Kidney (tissue), 14 donors: ENCODE data around the gene MAG. TPM values are rescaled to one million over a fixed set of nuclear protein-coding genes. Genes with fewer than 3 reads are reported as not detected.

Experiments used
- DNase-seq, 5 donors: peaks; one replicate each; pipeline ENCODE4 v3.0.0-alpha.2; 2013 to 2020
- FAIRE-seq: peaks from 2 replicates; lab custom pipeline; 2012; peaks lifted over from hg19 to GRCh38; lab: Jason Lieb, UNC
- H3K27ac ChIP-seq, 2 donors: one replicate each; pipeline ENCODE4 v1.7.0; 2013; ENCODE audit warnings: low read depth in 2 of 2, low read length in 2 of 2, inconsistent platforms in 1 of 2
- H3K27me3 ChIP-seq: one replicate; pipeline ENCODE4 v1.7.1; 2013; ENCODE audit warnings: low read length, inconsistent platforms; ENCODE audit not compliant: control insufficient read depth, insufficient read depth
- H3K36me3 ChIP-seq, 3 donors: one replicate each; pipeline versions ENCODE4 v1.7.0 to v1.7.1; 2013; ENCODE audit warnings: low read length in 3 of 3, control low read depth in 1 of 3, inconsistent platforms in 1 of 3; ENCODE audit not compliant: insufficient read depth in 3 of 3, control insufficient read depth in 2 of 3
- H3K4me1 ChIP-seq, 3 donors: one replicate each; pipeline versions ENCODE4 v1.7.0 to v1.7.1; 2013; ENCODE audit warnings: low read length in 3 of 3, inconsistent platforms in 1 of 3, low read depth in 1 of 3; ENCODE audit not compliant: control insufficient read depth in 2 of 3, insufficient read depth in 2 of 3
- H3K4me3 ChIP-seq, 3 donors: one replicate each; pipeline versions ENCODE4 v1.7.0 to v1.8.1; 2013; ENCODE audit warnings: low read length in 3 of 3, control low read depth in 1 of 3, inconsistent platforms in 1 of 3
- H3K9ac ChIP-seq, 3 donors: one replicate each; pipeline versions ENCODE4 v1.7.0 to v1.7.1; 2013; ENCODE audit warnings: low read length in 3 of 3, control low read depth in 1 of 3, inconsistent platforms in 1 of 3
- H3K9me3 ChIP-seq, 3 donors: one replicate each; pipeline versions ENCODE4 v1.7.0 to v1.7.1; 2013; ENCODE audit warnings: low read length in 3 of 3, control low read depth in 1 of 3, inconsistent platforms in 1 of 3; ENCODE audit not compliant: control insufficient read depth in 2 of 3, insufficient read depth in 1 of 3
- intact Hi-C: fragments of 100-400 bp; cut with DNase I; formaldehyde crosslinking; loops from one replicate; pipeline ENCODE4 v1.11.1; 2022
- polyA plus RNA-seq: library from polyadenylated mRNA; stranded (reverse); fragments of 350-450 nt; fragmentation: Illumina TruSeq; extraction: RNeasy Lipid Tissue Mini Kit (QIAGEN cat#74804); gene quantifications from one replicate; pipeline ENCODE4 v1.2.3, GENCODE V29; 2014; ENCODE audit warnings: low read depth, low replicate concordance; ENCODE audit not compliant: insufficient read depth
- total RNA-seq: library from RNA; stranded (reverse); fragmentation: NEBNext Ultra II Directional; extraction: Animal tissue kit (Norgen Biotek cat#: 25700); gene quantifications from one replicate; pipeline ENCODE4 v1.2.1, GENCODE V29; 2021
- TF ChIP-seq, protein P1 (sequence below): IDR thresholded peaks from 3 replicates; pipeline ENCODE4 v1.5.1; 2012; ENCODE audit warnings: mild to moderate bottlenecking, moderate library complexity, borderline replicate concordance; ENCODE audit not compliant: insufficient read depth; ENCODE audit errors: extremely low read depth
- donor health status: control.
- donor health status: control.
- donor health status: control.
- donor health status: control.
- donor health status: control.
- donor health status: DM: yes; HTN: yes; CAD: no.
- donor health status: Normal renal cell carcinoma (clear cell type).

MAG gene
- total and polyA plus RNA-seq, 2 donors from 2014 or later = 0.41 to 1.1 TPM

DNA sequence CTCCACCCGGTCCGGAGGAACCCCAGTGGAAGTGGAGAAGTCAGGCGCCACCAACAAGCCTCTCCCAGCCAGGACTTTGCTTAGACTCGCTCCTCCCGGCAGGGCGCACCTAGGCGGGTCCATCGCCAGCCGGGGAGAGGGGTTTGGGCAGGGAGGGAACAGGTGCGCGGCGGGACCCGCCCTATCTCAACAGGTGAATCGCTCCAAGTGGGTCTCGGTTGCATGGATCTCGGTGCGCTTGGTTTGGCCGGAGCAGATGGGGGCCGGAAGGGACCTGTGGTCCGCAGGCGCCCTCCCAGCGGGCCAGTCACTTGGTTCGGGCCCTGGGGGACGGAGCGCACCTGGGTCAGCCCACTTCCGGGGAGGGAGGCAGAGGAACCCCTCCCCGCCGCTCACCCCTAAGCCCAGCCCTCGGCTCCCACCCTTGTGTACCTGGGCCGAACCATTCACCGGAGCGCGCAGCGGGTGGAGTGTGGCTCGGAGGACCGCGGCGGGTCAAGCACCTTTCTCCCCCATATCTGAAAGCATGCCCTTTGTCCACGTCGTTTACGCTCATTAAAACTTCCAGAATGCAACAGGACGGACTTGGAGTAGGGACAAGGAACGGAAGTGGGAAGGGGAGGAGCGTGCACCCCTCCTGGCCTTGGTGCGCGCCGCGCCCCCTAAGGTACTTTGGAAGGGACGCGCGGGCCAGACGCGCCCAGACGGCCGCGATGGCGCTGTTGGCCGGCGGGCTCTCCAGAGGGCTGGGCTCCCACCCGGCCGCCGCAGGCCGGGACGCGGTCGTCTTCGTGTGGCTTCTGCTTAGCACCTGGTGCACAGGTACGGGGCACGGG, 43.4 kb upstream of the MAG start, which contains the start of gene LSR:
Gene LSR (plus strand): TSS at position 693 of the 836 bp plus-strand sequence. CDS start 21 bp downstream, at position 714.
- TF ChIP-seq, protein P1, sequence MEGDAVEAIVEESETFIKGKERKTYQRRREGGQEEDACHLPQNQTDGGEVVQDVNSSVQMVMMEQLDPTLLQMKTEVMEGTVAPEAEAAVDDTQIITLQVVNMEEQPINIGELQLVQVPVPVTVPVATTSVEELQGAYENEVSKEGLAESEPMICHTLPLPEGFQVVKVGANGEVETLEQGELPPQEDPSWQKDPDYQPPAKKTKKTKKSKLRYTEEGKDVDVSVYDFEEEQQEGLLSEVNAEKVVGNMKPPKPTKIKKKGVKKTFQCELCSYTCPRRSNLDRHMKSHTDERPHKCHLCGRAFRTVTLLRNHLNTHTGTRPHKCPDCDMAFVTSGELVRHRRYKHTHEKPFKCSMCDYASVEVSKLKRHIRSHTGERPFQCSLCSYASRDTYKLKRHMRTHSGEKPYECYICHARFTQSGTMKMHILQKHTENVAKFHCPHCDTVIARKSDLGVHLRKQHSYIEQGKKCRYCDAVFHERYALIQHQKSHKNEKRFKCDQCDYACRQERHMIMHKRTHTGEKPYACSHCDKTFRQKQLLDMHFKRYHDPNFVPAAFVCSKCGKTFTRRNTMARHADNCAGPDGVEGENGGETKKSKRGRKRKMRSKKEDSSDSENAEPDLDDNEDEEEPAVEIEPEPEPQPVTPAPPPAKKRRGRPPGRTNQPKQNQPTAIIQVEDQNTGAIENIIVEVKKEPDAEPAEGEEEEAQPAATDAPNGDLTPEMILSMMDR = no peak
- DNase-seq (peak; percentile 95 to 97 (median 97)), FAIRE-seq (no peak)
- intact Hi-C loops = no loop called here
- peak within 1 kb of the TSS; percentile 61 to 89 (median 81) for H3K9ac ChIP-seq
- H3K4me1 ChIP-seq = peaks cover 0 to 4% (median 0%) of the 10 kb centered on the region in 3 donors
- H3K27ac ChIP-seq = peak within 1 kb of the TSS; percentile 96 to 99
- peak within 1 kb of the TSS; percentile 79 to 91 (median 84) for H3K4me3 ChIP-seq
- H3K9me3 ChIP-seq = no peaks in the 10 kb centered on the region
- H3K36me3 ChIP-seq = no peaks in the 10 kb centered on the region
- no peaks in the 10 kb centered on the region for H3K27me3 ChIP-seq

DNA sequence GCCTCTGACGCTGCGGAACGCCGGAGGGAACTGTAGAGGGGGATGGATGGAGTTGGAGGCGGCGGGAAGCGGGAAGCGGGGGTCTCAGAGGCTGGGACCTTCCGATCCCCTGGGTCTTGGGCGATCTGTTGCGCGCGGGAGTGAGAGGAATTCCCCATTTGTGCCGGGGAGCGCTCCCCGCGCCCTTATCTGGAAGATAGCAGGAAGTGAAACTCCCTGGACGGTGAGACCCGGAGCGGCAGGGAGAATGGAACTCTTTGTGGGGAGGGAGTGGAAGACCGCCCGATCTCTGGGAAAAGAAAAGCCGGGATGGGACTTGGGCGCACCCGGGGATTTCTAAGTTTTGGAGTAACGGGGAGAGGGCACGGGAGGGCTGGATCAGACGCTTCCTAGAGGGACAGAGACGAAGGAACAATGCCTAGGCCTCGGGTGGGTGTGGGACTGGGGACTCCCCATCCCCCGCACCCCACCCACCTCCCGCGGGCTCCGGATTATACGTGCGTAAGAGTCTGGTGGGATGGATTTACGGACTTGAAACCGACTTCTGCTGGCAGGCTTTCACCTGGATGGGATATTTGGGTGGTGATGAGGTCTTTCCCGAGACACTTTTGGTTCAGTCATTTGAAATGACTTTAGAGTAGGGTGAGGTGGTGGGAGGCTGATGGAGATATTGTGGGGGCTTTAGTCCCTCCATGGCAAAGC, 42.7 kb upstream of the MAG start:
- DNase-seq = peak in 4 of 5 donors; percentile 18 to 72 (median 54)
- Histone ChIP-seq H3K36me3 (no peaks in the 10 kb centered on the region), H3K4me1 (peaks cover 0 to 4% (median 0%) of the 10 kb centered on the region in 3 donors), H3K9ac (peak overlapping the region; percentile 30 to 81 (median 51)), H3K27me3 (no peaks in the 10 kb centered on the region), H3K4me3 (peak overlapping the region; percentile 79 to 91 (median 84)), H3K27ac (peak overlapping the region; percentile 96 to 99), H3K9me3 (no peaks in the 10 kb centered on the region)
- FAIRE-seq = no peak
- intact Hi-C loops = no loop called here
- TF ChIP-seq, protein P1 = no peak

DNA sequence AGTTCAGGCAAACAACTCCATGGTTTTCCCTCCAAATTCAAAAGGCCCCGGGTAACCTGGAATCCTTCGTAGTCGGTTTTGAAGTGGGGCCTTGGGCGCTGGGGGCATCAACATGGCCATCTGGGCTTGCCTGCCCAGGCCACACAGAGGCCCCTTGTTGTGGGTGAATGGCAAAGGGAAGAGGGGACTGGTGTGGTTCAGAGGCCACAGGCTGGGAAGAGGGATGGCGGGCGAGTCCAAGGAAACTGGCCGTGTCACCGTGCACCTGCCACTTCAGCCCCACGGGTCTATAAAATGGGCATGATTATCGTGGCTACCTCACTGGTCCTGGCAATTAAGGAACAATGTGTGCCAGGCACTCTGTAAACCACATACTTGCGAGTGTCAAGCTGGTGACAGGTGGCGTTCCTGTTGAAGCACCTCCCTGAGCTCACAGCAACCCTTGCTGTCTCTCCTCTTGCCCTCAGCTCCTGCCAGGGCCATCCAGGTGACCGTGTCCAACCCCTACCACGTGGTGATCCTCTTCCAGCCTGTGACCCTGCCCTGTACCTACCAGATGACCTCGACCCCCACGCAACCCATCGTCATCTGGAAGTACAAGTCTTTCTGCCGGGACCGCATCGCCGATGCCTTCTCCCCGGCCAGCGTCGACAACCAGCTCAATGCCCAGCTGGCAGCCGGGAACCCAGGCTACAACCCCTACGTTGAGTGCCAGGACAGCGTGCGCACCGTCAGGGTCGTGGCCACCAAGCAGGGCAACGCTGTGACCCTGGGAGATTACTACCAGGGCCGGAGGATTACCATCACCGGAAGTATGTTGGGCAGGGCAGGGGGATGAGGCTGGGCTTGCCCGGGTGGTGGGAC, 41.9 kb upstream of the MAG start:
- FAIRE-seq (no peak), DNase-seq (peak in 2 of 5 donors; percentile 48 to 76)
- TF ChIP-seq, protein P1 = no peak
- intact Hi-C loops = no loop called here
- no peaks in the 10 kb centered on the region for H3K27me3 ChIP-seq
- H3K36me3 ChIP-seq = peaks cover 0 to under 1% (median 0%) of the 10 kb centered on the region in 3 donors
- H3K4me3 ChIP-seq = peak overlapping the region; percentile 79 to 91 (median 84)
- H3K9me3 ChIP-seq = no peaks in the 10 kb centered on the region
- H3K27ac ChIP-seq = no peak overlapping the region
- peaks cover 0 to 4% (median 0%) of the 10 kb centered on the region in 3 donors for H3K4me1 ChIP-seq
- peak overlapping the region in 1 of 3 donors; percentile 81 for H3K9ac ChIP-seq
